IMR-90 (cell line): ENCODE results near the gene HOXD10.

Experiments used
- BHLHE40 ChIP-seq: fragments of 150-350 bp; IDR thresholded peaks from 2 replicates; pipeline ENCODE4 v1.6.1; 2016; ENCODE audit warnings: mild to moderate bottlenecking, low read depth, low read length
- CEBPB ChIP-seq: IDR thresholded peaks from 2 replicates; pipeline ENCODE4 v1.6.1; 2012; ENCODE audit warnings: low read depth, low read length, improper control_type of control experiment
- CHD1 ChIP-seq: IDR thresholded peaks from 2 replicates; pipeline ENCODE4 v1.6.1; 2012; ENCODE audit warnings: low read depth, low read length, improper control_type of control experiment
- NFE2L2 ChIP-seq: fragments of 150-350 bp; IDR thresholded peaks from 2 replicates; pipeline ENCODE4 v1.6.1; 2016; ENCODE audit warnings: low read depth, mild to moderate bottlenecking, low read length
- POLR2A ChIP-seq: IDR thresholded peaks from 2 replicates; pipeline ENCODE4 v1.6.1; 2012; ENCODE audit warnings: mild to moderate bottlenecking, low read depth, low read length
- RAD21 ChIP-seq: IDR thresholded peaks from 2 replicates; pipeline ENCODE4 v1.6.1; 2012; ENCODE audit warnings: low read length, improper control_type of control experiment
- RCOR1 ChIP-seq: IDR thresholded peaks from 2 replicates; pipeline ENCODE4 v1.6.1; 2012; ENCODE audit warnings: mild to moderate bottlenecking, low read length, improper control_type of control experiment; ENCODE audit not compliant: insufficient replicate concordance
- SMC3 ChIP-seq: fragments of 150-350 bp; IDR thresholded peaks from 2 replicates; pipeline ENCODE4 v1.6.1; 2016; ENCODE audit warnings: low read depth, mild to moderate bottlenecking, antibody characterized with exemption, low read length, moderate library complexity
- TF ChIP-seq, protein P1 (sequence below): conservative IDR thresholded peaks from 2 replicates; pipeline ENCODE4 v1.5.1; 2012; ENCODE audit warnings: mild to moderate bottlenecking, low read depth, low read length, improper control_type of control experiment

DNA sequence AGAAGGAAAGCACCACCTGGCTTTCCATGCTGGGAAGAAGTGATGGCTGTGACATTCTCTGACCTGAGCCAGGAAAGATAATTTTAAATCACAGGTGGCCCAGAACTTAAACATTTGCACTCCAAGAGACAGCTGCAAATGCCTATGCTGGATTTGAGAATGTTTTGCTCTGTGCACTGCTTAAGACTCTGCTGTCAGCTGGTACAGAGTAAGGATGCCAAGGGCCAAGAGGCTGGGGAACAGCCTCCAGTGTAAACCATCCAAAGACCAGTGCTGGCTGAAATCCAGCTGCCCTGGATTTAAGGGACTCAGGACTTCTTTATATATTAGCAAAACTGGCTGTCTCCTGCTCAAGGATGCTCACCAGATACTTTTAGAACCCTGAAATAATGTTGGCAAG is 16.8 kb downstream of the HOXD10 start:
- TF ChIP-seq, protein P1, sequence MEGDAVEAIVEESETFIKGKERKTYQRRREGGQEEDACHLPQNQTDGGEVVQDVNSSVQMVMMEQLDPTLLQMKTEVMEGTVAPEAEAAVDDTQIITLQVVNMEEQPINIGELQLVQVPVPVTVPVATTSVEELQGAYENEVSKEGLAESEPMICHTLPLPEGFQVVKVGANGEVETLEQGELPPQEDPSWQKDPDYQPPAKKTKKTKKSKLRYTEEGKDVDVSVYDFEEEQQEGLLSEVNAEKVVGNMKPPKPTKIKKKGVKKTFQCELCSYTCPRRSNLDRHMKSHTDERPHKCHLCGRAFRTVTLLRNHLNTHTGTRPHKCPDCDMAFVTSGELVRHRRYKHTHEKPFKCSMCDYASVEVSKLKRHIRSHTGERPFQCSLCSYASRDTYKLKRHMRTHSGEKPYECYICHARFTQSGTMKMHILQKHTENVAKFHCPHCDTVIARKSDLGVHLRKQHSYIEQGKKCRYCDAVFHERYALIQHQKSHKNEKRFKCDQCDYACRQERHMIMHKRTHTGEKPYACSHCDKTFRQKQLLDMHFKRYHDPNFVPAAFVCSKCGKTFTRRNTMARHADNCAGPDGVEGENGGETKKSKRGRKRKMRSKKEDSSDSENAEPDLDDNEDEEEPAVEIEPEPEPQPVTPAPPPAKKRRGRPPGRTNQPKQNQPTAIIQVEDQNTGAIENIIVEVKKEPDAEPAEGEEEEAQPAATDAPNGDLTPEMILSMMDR = no peak
- TF ChIP-seq SMC3 = no peak
- TF ChIP-seq CEBPB = no peak
- TF ChIP-seq POLR2A = no peak
- TF ChIP-seq BHLHE40 = no peak
- TF ChIP-seq RCOR1 = no peak
- TF ChIP-seq CHD1 = no peak
- TF ChIP-seq RAD21 = no peak
- TF ChIP-seq NFE2L2 = no peak
